Fibroblast of lung (primary cell): ENCODE results near the gene MPDZ.

ENCODE experiments used
- CTCF ChIP-seq, 2 donors: IDR thresholded peaks in 1 of 2; conservative IDR thresholded peaks in 1 of 2; 1 replicate in 1 of 2; 2 replicates in 1 of 2; pipeline ENCODE4 v1.5.1; 2011 to 2012; ENCODE audit warnings: low read length in 2 of 2, control low read depth in 1 of 2, inconsistent platforms in 1 of 2, low read depth in 1 of 2, mild to moderate bottlenecking in 1 of 2
- EZH2 ChIP-seq: IDR thresholded peaks from 2 replicates; pipeline ENCODE4 v1.5.1; 2012; ENCODE audit warnings: low read length, control low read depth, mild to moderate bottlenecking; ENCODE audit errors: missing control alignments

- no peak for TF ChIP-seq CTCF (conservative IDR thresholded peaks at IDR 0.05 in 1 of 2, IDR thresholded peaks at IDR 0.05 in 1 of 2; ENCODE audit: low read depth in 1 of 2, low read length in 2 of 2)
- no peak for TF ChIP-seq EZH2
These were observed 14.7 kb downstream of the MPDZ start for GRCh38 chr9:13264788-13265187.
